Pons (tissue), 1 donor: ENCODE data around the gene RRAGA.
"Not testable (repeated sequence)": the region's sequence is repeated elsewhere in the genome, so short reads cannot be mapped to it uniquely, and the experiment has no call there.

Experiments
- DNase-seq: peaks from one replicate; pipeline ENCODE4 v3.0.0-alpha.2; 2016; ENCODE audit warnings: low spot score

The RRAGA gene

DNA sequence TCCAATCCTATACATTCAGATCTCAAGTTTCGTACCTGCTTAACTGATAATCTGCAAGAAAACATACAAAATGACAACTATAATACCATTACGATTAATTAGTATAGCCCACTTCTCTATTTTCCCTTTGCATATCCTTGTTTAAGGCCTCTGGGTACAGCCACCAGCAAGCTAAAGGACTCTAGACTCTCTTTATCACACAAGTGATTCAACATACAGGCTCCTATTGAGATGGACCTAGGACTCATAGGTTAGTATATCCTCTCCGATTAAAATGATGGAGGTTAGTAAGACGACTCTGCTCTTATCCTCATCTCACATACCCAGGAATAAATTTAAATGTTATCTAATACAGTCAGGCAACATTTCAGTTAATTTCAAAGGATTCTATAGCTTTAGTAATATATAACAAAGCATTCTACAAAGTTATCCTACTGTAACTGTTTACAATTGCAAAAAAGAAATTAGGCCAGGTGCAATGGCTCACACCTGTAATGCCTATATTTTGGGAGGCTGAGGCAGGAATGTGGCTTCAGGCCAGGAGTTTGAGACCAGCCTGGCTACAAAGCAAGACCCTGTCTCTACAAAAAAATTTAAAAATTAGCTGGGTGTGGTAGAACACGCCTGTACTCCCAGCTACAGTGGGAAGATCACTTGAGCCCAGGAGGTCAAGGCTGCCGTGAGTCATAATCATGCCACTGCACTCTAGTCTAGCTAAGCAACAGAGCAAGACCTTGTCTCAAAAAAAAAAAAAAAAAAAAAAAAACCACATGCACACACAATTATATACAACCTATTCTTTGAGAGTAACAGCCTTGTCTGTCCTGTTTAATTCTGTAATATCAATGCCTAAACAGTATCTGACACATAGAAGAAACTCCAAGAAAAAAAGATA lies 38.1 kb downstream of the RRAGA start:
- DNase-seq: no peak

DNA sequence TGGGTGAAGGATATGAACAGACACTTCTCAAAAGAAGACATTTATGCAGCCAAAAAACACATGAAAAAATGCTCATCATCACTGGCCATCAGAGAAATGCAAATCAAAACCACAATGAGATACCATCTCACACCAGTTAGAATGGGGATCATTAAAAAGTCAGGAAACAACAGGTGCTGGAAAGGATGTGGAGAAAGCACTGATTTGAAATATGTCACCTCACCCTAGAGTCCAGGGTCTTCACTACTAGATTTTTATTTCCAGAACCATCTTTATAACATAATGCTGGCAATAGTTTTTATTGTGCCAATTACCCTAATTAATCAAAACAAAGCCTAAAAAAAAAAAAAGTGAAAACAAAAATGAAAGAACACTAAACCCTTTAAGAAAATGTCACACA lies 48.2 kb downstream of the RRAGA start:
- not testable (repeated sequence) for DNase-seq
